Astrocyte (in vitro differentiated cells and primary cell): Measurements from ENCODE around the gene TENM4. TPM values are rescaled to one million over a fixed set of nuclear protein-coding genes. Genes with fewer than 3 reads are reported as not detected.
A peak's percentile ranks its signal among the peaks of the same experiment; 100 is the strongest.

Source experiments
- DNase-seq: peaks from one replicate; pipeline ENCODE4 v3.0.0-alpha.2; 2010; ENCODE audit warnings: low read depth
- FAIRE-seq: peaks from 2 replicates; lab custom pipeline; 2011; peaks lifted over from hg19 to GRCh38; lab: Jason Lieb, UNC
- H2AFZ ChIP-seq: 2 replicates; pipeline ENCODE4 v1.6.0; 2012; ENCODE audit warnings: low read depth, low read length, inconsistent platforms
- H3K27ac ChIP-seq: 2 replicates; pipeline ENCODE4 v1.5.1; 2011; ENCODE audit warnings: low read depth, low read length, inconsistent platforms
- H3K27me3 ChIP-seq: 2 replicates; pipeline ENCODE4 v1.6.0; 2011; ENCODE audit warnings: low read length, inconsistent platforms; ENCODE audit not compliant: insufficient read depth
- H3K36me3 ChIP-seq: 2 replicates; pipeline ENCODE4 v1.5.1; 2011; ENCODE audit warnings: low read length, inconsistent platforms; ENCODE audit not compliant: insufficient read depth
- H3K4me1 ChIP-seq: 2 replicates; pipeline ENCODE4 v1.5.1; 2011; ENCODE audit warnings: low read length, inconsistent platforms; ENCODE audit not compliant: insufficient read depth
- H3K4me2 ChIP-seq: 2 replicates; pipeline ENCODE4 v1.6.0; 2012; ENCODE audit warnings: low read length, inconsistent platforms
- H3K4me3 ChIP-seq: 2 replicates; pipeline ENCODE4 v1.5.1; 2011; ENCODE audit warnings: low read depth, mild to moderate bottlenecking, low read length, inconsistent platforms; ENCODE audit not compliant: insufficient read depth
- H3K79me2 ChIP-seq: 2 replicates; pipeline ENCODE4 v1.6.0; 2012; ENCODE audit warnings: mild to moderate bottlenecking, low read length, inconsistent platforms; ENCODE audit not compliant: insufficient read depth
- H3K9ac ChIP-seq: 2 replicates; pipeline ENCODE4 v1.6.0; 2012; ENCODE audit warnings: mild to moderate bottlenecking, low read length, inconsistent platforms
- H3K9me3 ChIP-seq: 2 replicates; pipeline ENCODE4 v1.5.1; 2012; ENCODE audit warnings: low read depth, mild to moderate bottlenecking, low read length, inconsistent platforms; ENCODE audit not compliant: insufficient read depth
- H4K20me1 ChIP-seq: 2 replicates; pipeline ENCODE4 v1.6.0; 2012; ENCODE audit warnings: low read length, inconsistent platforms; ENCODE audit not compliant: insufficient read depth
- H3K27ac Mint-ChIP-seq: one replicate; pipeline ENCODE4 v1.8.0; 2021; ENCODE audit warnings: mild to moderate bottlenecking, mixed read lengths; ENCODE audit not compliant: unreplicated experiment
- H3K27me3 Mint-ChIP-seq: one replicate; pipeline ENCODE4 v1.8.0; 2021; ENCODE audit warnings: low read depth, mixed read lengths; ENCODE audit not compliant: unreplicated experiment
- H3K36me3 Mint-ChIP-seq: one replicate; pipeline ENCODE4 v1.8.0; 2021; ENCODE audit warnings: low read depth, mixed read lengths; ENCODE audit not compliant: unreplicated experiment
- H3K4me1 Mint-ChIP-seq: one replicate; pipeline ENCODE4 v1.8.0; 2021; ENCODE audit warnings: low read depth, mixed read lengths; ENCODE audit not compliant: unreplicated experiment
- H3K4me3 Mint-ChIP-seq: one replicate; pipeline ENCODE4 v1.8.0; 2021; ENCODE audit warnings: mild to moderate bottlenecking, moderate library complexity, mixed read lengths; ENCODE audit not compliant: unreplicated experiment
- H3K9me3 Mint-ChIP-seq: one replicate; pipeline ENCODE4 v1.8.0; 2021; ENCODE audit warnings: mild to moderate bottlenecking, mixed read lengths; ENCODE audit not compliant: unreplicated experiment
- CTCF ChIP-seq: IDR thresholded peaks from 2 replicates; pipeline ENCODE4 v1.5.1; 2011; ENCODE audit warnings: low read depth, mild to moderate bottlenecking, inconsistent platforms, low read length, moderate library complexity; ENCODE audit not compliant: insufficient read depth
- EZH2 ChIP-seq: IDR thresholded peaks from 2 replicates; pipeline ENCODE4 v1.6.1; 2012; ENCODE audit warnings: mild to moderate bottlenecking, low read length, inconsistent platforms; ENCODE audit not compliant: insufficient read depth
- total RNA-seq: library from RNA; stranded (reverse); gene quantifications from 2 replicates; pipeline ENCODE4 v1.2.1, GENCODE V29; 2021

The TENM4 gene
- total RNA-seq, 1 donor from 2014 or later, result 7.5 TPM

- Histone ChIP-seq H3K4me2 (no peak overlapping the region), H3K27ac (no peak overlapping the region), H3K79me2 (no peaks in the 10 kb centered on the region), H4K20me1 (no peaks in the 10 kb centered on the region), H3K27me3 (no peaks in the 10 kb centered on the region), H3K9ac (no peak overlapping the region), H3K36me3 (no peaks in the 10 kb centered on the region), H3K4me1 (no peaks in the 10 kb centered on the region), H2AFZ (no peak overlapping the region), H3K9me3 (no peaks in the 10 kb centered on the region), H3K4me3 (no peak overlapping the region)
- no peak for DNase-seq
- FAIRE-seq, result no peak
- peak overlapping the region; percentile 27 for H3K4me3 Mint-ChIP-seq
- H3K27ac Mint-ChIP-seq, result no peak overlapping the region
- peaks cover 14% of the 10 kb centered on the region for H3K27me3 Mint-ChIP-seq
- no peaks in the 10 kb centered on the region for H3K4me1 Mint-ChIP-seq
- no peaks in the 10 kb centered on the region for H3K36me3 Mint-ChIP-seq
- TF ChIP-seq EZH2, result no peak
- no peak for TF ChIP-seq CTCF
- H3K9me3 Mint-ChIP-seq, result peaks cover 3% of the 10 kb centered on the region
Observed at GRCh38 chr11:79212741-79213190, 228.1 kb downstream of the TENM4 start.

- Histone ChIP-seq H3K4me3 (no peak overlapping the region), H3K4me2 (no peak overlapping the region), H3K9ac (no peak overlapping the region), H4K20me1 (no peaks in the 10 kb centered on the region), H3K36me3 (no peaks in the 10 kb centered on the region), H3K9me3 (no peaks in the 10 kb centered on the region), H3K79me2 (no peaks in the 10 kb centered on the region), H3K27me3 (no peaks in the 10 kb centered on the region), H3K27ac (no peak overlapping the region), H2AFZ (no peak overlapping the region), H3K4me1 (no peaks in the 10 kb centered on the region)
- FAIRE-seq (no peak), DNase-seq (no peak)
- Mint-ChIP-seq H3K27me3 (peaks cover 7% of the 10 kb centered on the region), H3K9me3 (peaks cover 2% of the 10 kb centered on the region), H3K36me3 (no peaks in the 10 kb centered on the region), H3K27ac (no peak overlapping the region), H3K4me1 (no peaks in the 10 kb centered on the region), H3K4me3 (no peak overlapping the region)
- no peak for TF ChIP-seq EZH2
- TF ChIP-seq CTCF, result no peak
Observed at GRCh38 chr11:79209540-79210266, 231.1 kb downstream of the TENM4 start.

GRCh38 chr11:79208126-79208525 lies 232.7 kb downstream of the TENM4 start:
- H3K9ac ChIP-seq, result no peak overlapping the region
- peaks cover 4% of the 10 kb centered on the region for H3K9me3 Mint-ChIP-seq
- H3K27ac ChIP-seq, result no peak overlapping the region
- peaks cover 7% of the 10 kb centered on the region for H3K27me3 Mint-ChIP-seq
- TF ChIP-seq CTCF, result no peak
- no peak for TF ChIP-seq EZH2
- no peaks in the 10 kb centered on the region for H3K4me1 Mint-ChIP-seq
- no peak overlapping the region for H3K4me3 ChIP-seq
- no peak overlapping the region for H3K27ac Mint-ChIP-seq
- no peak overlapping the region for H2AFZ ChIP-seq
- no peak overlapping the region for H3K4me3 Mint-ChIP-seq
- no peaks in the 10 kb centered on the region for H3K4me1 ChIP-seq
- H4K20me1 ChIP-seq, result no peaks in the 10 kb centered on the region
- H3K4me2 ChIP-seq, result no peak overlapping the region
- H3K79me2 ChIP-seq, result no peaks in the 10 kb centered on the region
- H3K27me3 ChIP-seq, result no peaks in the 10 kb centered on the region
- no peaks in the 10 kb centered on the region for H3K9me3 ChIP-seq
- no peaks in the 10 kb centered on the region for H3K36me3 ChIP-seq
- no peak for FAIRE-seq
- DNase-seq, result no peak
- no peaks in the 10 kb centered on the region for H3K36me3 Mint-ChIP-seq
